Measurements from ENCODE around the gene CUL4A. TPM values are rescaled to one million over a fixed set of nuclear protein-coding genes. Genes with fewer than 3 reads are reported as not detected.
"Not testable (repeated sequence)": the region's sequence is repeated elsewhere in the genome, so short reads cannot be mapped to it uniquely, and the experiment has no call there.

The CUL4A gene
- total and polyA plus RNA-seq, 9 of the 15 experiments (the other 6 are each of a cell fraction or from before 2014, with no cell fraction given): 21.1 to 92.0 (median 63.2) TPM

DNA sequence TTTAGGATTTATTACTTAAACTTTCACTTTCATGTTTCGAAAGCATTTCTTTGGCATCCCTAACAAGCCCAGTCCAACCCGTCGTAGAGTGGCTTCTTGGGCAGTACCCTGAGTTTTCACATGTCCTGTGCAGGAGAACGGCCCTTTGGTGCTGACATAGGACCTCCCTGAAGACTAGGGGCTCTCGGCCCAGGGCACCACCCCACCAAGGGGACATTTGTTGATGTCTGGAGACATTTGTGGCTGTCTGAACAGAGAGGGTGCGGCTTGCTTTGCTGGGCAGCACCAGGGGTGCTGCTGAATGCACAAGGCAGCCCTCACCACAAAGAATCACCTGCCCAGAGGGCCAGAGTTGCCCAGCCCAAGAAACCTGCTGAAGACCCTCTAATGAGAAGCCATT, 30.6 kb downstream of the CUL4A start:
- H2AFZ ChIP-seq (ENCODE audit: low read depth, low read length): no peak overlapping the region
- in situ Hi-C loops (cut with MboI): no loop called here

DNA sequence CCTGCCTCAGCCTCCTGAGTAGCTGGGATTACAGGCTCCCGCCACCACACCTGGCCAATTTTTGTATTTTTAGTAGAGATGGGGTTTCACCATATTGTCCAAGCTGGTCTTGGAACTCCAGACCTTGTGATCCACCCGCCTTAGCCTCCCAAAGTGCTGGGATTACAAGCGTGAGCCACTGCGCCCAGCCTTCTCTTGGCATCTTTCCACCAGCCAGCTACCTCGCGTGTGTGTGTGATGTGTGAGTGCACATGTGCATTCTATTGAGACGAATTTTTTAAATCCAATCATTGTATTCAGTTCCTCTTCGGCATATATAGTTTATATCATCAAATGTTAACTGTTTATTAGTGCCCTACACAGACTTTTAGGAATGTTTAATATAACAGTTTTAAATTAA, 32.2 kb downstream of the CUL4A start:
- H4K20me1 ChIP-seq (replicated peaks; ENCODE audit: control insufficient read depth, insufficient read depth, low read length); ATAC-seq; BruUV-seq (replicated peaks); DNase-seq (ENCODE audit: extremely low read depth in 1 of 4, low spot score in 3 of 4); H3K4me2 ChIP-seq (ENCODE audit: insufficient read depth, low read length); in situ Hi-C loops (cut with MboI); intact Hi-C loops (cut with micrococcal nuclease); FAIRE-seq; H3K9me3 ChIP-seq (replicated peaks; ENCODE audit: control insufficient read depth, insufficient read depth, low read depth, low read length); H3K9ac ChIP-seq (ENCODE audit: insufficient read depth in 1 of 2, low read depth in 2 of 2, low read length in 2 of 2); POLR2A ChIA-PET; H3K79me2 ChIP-seq (ENCODE audit: control insufficient read depth, insufficient read depth, low read length); H2AFZ ChIP-seq (ENCODE audit: low read depth, low read length); H3K27ac ChIP-seq (ENCODE audit: extremely low read depth, low read depth, low read length); H3K9me1 ChIP-seq (ENCODE audit: control insufficient read depth, insufficient read depth, low read length); H3K27me3 ChIP-seq (ENCODE audit: control insufficient read depth in 2 of 2, insufficient read depth in 2 of 2, low read length in 2 of 2); H3K4me3 ChIP-seq; H3K4me1 ChIP-seq (replicated peaks in 1 of 2; ENCODE audit: control insufficient read depth in 2 of 2, insufficient read depth in 2 of 2, low read length in 2 of 2); CTCF ChIA-PET (ENCODE audit: low intra/inter-chr PET ratio): not testable (repeated sequence)
- WGBS (ENCODE audit: insufficient coverage, low coverage, missing lambda C conversion rate): 94% methylated on average over 8 of the region's 8 CpGs
- peaks cover 85% of the 10 kb centered on the region; the same call in 2 of the 3 replicates for H3K36me3 ChIP-seq (ENCODE audit: control insufficient read depth, insufficient read depth, low read length)

More for the DNA sequence above, 30.6 kb downstream of the CUL4A start:
- Histone ChIP-seq H3K4me3 (no peak overlapping the region), H3K79me2 (ENCODE audit: control insufficient read depth, insufficient read depth, low read length) (no peaks in the 10 kb centered on the region), H3K27ac (ENCODE audit: extremely low read depth, low read depth, low read length) (no peak overlapping the region), H3K9me1 (ENCODE audit: control insufficient read depth, insufficient read depth, low read length) (no peaks in the 10 kb centered on the region), H3K4me2 (ENCODE audit: insufficient read depth, low read length) (no peak overlapping the region), H3K9ac (ENCODE audit: insufficient read depth in 1 of 2, low read depth in 2 of 2, low read length in 2 of 2) (no peak overlapping the region), H3K36me3 (ENCODE audit: control insufficient read depth, insufficient read depth, low read length) (peaks cover 76% of the 10 kb centered on the region; the same call in 2 of the 3 replicates), H3K4me1 (replicated peaks in 1 of 2; ENCODE audit: control insufficient read depth in 2 of 2, insufficient read depth in 2 of 2, low read length in 2 of 2) (no peaks in the 10 kb centered on the region), H3K9me3 (replicated peaks; ENCODE audit: control insufficient read depth, insufficient read depth, low read depth, low read length) (no peaks in the 10 kb centered on the region), H3K27me3 (ENCODE audit: control insufficient read depth in 2 of 2, insufficient read depth in 2 of 2, low read length in 2 of 2) (no peaks in the 10 kb centered on the region), H4K20me1 (replicated peaks; ENCODE audit: control insufficient read depth, insufficient read depth, low read length) (no peaks in the 10 kb centered on the region)
- WGBS (ENCODE audit: insufficient coverage, low coverage, missing lambda C conversion rate): 100% methylated on average over 6 of the region's 6 CpGs
- intact Hi-C loops (cut with micrococcal nuclease): no loop called here
- ATAC-seq (no peak), DNase-seq (ENCODE audit: extremely low read depth in 1 of 4, low spot score in 3 of 4) (no peak), FAIRE-seq (no peak)
- no TSS peak for BruUV-seq (replicated peaks)
- TF ChIP-seq CBX8 (IDR thresholded peaks at IDR 0.05; ENCODE audit: borderline replicate concordance, extremely low read depth, low read depth, low read length, poor library complexity, severe bottlenecking) (no peak), ZNF121 (CRISPR knock-in tag; conservative IDR thresholded peaks at IDR 0.05) (no peak), ZNF644 (tag; IDR thresholded peaks at IDR 0.05; ENCODE audit: low read depth) (no peak), RB1 (IDR thresholded peaks at IDR 0.05; ENCODE audit: low read depth) (no peak), KAT2B (IDR thresholded peaks at IDR 0.05; ENCODE audit: low read depth, low read length) (no peak), GATA2 (CRISPR knock-in tag; IDR thresholded peaks at IDR 0.05) (no peak)
- ChIA-PET CTCF (ENCODE audit: low intra/inter-chr PET ratio) (no interaction called here), POLR2A (no interaction called here)

Measured in K562 (cell line).